Fibroblast of skin of scalp (primary cell): ENCODE data around the gene BACE1-AS.
"Not testable (repeated sequence)": the region's sequence is repeated elsewhere in the genome, so short reads cannot be mapped to it uniquely, and the experiment has no call there.

Source experiments
- DNase-seq: peaks from one replicate; pipeline ENCODE4 v3.0.0-alpha.2; 2013

BACE1-AS gene

GRCh38 chr11:117292616-117293015 lies 1.5 kb downstream of the BACE1-AS start:
- DNase-seq, result no peak

GRCh38 chr11:117295438-117296137 lies 4.4 kb downstream of the BACE1-AS start:
- no peak for DNase-seq

GRCh38 chr11:117296881-117297280 lies 5.7 kb downstream of the BACE1-AS start:
- no peak for DNase-seq

DNA sequence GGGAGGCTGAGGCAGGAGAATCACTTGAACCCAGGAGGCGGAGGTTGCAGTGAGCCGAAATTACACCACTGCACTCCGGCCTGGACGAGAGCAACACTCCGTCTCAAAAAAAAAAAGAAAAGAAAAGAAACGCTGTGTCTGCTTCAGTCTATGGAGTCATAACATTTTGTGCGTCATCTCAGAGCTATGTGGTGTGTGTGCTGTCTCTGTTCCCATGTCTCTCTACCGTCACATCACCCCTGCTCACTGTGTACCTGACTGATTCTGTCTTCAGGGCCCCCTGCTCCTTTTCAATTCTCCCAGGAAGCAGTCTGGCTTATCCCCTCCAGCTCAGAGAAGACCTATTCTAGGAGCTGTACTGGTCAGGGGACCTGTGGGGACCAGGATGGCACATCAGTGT lies 7.0 kb downstream of the BACE1-AS start:
- no peak for DNase-seq

DNA sequence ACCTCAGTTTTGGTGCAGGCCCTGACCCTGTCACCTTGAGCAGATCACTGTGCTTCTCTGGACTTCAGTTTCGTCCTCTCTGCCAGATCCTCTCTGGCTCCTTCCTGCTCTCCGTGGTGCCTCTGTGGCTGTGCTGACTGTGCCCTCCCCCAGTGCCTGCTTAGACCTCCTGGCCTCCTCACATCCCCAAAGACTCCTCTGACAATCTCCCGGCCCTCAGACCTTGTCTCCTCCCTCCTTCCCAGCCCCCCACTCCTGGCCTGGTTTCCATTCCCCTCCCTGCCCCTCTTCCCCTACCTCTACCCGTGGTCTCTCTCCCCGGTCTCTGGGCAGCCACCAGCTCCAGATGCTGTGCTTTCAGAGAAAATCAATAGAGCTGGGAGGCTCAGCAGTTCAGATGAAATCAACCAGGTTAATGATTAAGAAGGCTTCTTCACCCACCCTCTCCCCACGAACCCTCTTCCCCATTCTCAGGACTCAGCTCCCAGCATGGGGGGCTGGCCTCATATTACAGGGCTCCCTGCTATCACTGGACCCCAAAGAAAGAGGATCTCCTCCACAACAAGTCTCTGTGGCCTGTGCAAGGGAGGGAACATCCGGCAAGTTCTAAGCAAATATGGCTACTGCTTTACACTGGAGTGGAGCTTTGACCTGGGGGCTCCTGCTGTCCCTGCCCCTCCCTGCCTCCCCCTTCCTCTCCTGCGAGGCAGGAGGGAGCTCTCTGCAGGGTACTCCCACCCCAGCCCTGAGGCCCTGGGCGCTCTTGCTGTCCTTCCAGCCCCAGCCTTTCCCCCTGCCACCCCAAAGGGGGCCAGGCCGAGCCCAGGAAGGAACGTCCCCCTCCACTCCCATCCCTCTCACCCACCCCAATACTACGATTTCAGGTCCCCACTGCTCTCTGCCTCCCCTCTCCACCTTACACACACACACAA lies 8.5 kb downstream of the BACE1-AS start:
- DNase-seq, result no peak

GRCh38 chr11:117300283-117300663 lies 9.1 kb downstream of the BACE1-AS start:
- DNase-seq, result no peak

GRCh38 chr11:117300773-117301172 lies 9.6 kb downstream of the BACE1-AS start:
- no peak for DNase-seq

DNA sequence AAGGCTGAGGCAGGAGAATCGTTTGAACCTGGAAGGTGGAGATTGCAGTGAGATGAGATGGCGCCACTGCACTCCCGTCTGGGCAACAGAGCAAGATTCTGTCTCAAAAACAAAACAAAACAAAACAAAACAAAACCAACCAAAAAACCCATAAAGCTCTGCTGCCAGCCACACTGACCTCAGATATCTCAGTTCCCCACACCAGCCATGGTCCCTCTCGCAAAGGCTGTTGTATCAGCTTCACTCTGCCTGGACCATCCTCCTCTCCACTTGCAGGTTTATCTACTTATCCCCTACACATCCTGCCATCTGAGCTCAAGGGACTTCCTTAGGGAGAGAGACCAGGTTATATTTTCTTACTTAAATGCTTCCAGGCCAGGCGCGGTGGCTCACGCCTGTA lies 11.1 kb downstream of the BACE1-AS start:
- DNase-seq, result no peak

DNA sequence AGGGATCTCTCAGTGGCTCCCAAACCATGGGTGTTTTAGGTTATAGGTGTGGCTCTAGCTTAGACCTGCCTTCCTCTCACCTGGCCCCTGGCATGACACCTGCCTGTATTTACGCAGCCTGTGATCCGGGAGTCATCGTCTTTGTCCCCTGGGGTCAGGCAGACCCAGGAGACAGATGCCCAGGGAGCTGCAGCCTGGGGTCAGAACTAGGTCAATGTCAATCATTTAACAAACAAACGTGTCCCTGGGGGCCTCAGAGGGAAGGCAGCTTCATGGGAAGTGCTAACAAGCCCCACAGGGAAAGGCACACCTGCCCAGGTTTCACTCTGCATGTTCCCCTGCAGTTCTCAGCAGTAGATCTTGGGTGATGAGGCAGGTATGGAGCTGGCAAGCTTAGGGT lies 12.0 kb downstream of the BACE1-AS start:
- DNase-seq, result no peak

- DNase-seq, result no peak
Measured at GRCh38 chr11:117303646-117304315, 12.6 kb downstream of the BACE1-AS start.

- DNase-seq, result no peak
Measured at GRCh38 chr11:117305145-117305544, 14.0 kb downstream of the BACE1-AS start.

- DNase-seq, result no peak
Measured at GRCh38 chr11:117309310-117309709, 18.2 kb downstream of the BACE1-AS start.

- no peak for DNase-seq
Measured at GRCh38 chr11:117313091-117313490, 21.9 kb downstream of the BACE1-AS start.

- no peak for DNase-seq
Measured at GRCh38 chr11:117313828-117314768, 23.0 kb downstream of the BACE1-AS start.

- no peak for DNase-seq
Measured at GRCh38 chr11:117314840-117315239, 23.7 kb downstream of the BACE1-AS start.

GRCh38 chr11:117315285-117316196 lies 24.4 kb downstream of the BACE1-AS start:
- DNase-seq, result no peak

DNA sequence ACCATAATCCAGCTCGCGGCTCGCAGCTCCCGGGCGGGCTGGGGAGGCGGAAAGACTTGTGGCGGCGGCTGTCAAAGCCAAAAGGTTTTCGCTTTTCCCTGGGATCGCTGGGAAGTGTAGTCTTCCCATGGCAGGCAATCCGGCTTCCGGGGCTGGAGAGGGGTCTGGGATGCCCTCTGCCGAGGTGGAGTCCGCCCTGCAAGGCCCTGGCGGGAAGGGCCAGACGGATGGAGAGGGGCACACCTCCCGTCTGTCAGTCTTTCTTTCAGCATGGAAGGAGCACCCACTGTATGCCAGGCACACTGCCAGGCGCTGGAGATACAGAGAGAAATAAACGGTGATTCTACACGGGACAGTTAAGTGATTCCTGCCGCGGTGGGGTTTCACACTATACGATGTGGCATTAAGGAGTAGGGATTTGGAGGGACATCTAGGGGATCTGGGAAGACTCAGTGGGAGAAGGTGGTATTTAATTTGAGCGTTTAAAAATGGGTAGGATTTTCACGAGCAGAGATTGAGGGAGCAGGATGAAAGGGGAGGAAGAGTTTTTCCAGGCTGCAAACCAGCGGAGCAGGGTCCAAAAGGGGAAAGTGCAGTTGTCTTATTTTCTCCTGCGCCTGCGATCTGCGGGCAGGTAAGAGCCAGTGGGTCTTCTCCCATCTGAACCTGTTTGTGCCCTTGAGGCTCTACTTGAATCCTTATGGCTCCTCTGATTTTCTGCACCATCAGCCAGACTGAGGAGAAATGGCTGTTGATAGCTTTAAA lies 25.2 kb downstream of the BACE1-AS start, which contains the start of gene BACE1:
Gene BACE1 (minus strand): TSS at position 60 of the 765 bp plus-strand sequence. CDS start 461 bp downstream, outside the sequence.
- DNase-seq, result peak; percentile 91

DNA sequence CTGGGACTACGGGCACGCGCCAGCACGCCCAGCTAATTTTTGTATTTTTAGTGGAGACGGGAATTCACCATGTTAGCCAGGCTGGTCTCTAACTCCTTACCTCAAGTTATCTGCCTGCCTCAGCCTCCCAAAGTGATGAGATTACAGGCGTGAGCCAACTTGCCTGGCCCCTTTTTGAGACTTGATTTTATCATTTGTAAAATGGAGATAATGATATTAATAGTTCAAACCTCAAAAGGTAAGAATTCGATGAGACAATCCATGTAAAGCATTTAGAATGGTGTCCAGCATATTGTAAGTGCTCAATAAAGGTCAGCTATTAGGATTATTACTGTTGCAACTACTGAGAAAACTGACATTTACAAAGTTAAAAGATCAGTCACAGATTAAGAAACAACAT lies 27.6 kb downstream of the BACE1-AS start:
- DNase-seq, result no peak

DNA sequence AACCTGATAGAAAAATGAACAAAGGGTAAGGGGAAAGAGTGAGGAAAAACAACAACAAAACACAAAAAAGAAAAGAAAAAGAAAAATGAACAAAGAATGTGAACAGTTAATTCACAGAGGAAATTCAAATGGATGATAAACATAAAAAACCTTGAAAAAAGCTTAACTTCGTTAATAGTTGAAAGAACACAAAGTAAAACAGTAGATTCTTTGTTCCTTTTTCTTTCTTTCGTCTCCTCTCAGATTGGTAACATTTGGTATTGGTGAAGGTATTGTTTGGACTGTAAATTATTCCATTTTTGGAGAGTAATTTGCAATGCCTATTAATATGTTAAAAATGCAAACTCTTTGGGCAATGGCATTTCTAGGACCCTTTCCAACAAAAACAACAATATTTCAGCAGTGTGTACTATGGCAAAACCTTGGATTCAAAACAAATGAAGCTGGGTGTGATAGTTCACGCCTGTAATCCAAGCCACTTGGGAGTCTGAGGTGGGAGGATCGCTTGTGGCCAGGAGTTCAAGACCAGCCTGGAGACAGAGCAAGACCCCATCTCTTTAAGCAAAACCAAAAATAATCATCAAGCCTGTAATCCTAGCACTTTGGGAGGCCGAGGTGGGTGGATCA lies 28.2 kb downstream of the BACE1-AS start:
- peak; percentile 94 for DNase-seq

GRCh38 chr11:117327255-117327566 lies 36.1 kb downstream of the BACE1-AS start:
- DNase-seq, result not testable (repeated sequence)
